Retinal pigment epithelial cell (primary cell): ENCODE results near the gene HS6ST3.

ENCODE experiments used
- DNase-seq: peaks from one replicate; pipeline ENCODE4 v3.0.0-alpha.2; 2010; ENCODE audit warnings: low read depth
- H3K4me3 ChIP-seq: 2 replicates; pipeline ENCODE4 v1.5.1; 2011; ENCODE audit warnings: mild to moderate bottlenecking, low read length, control low read depth, moderate library complexity
- CTCF ChIP-seq: conservative IDR thresholded peaks from 2 replicates; pipeline ENCODE4 v1.5.1; 2011; ENCODE audit warnings: low read depth, low read length, control low read depth, inconsistent platforms

Gene HS6ST3

GRCh38 chr13:96426167-96426566 lies 336.3 kb downstream of the HS6ST3 start:
- DNase-seq, result no peak
- no peak for TF ChIP-seq CTCF
- H3K4me3 ChIP-seq, result no peak overlapping the region

GRCh38 chr13:96428911-96429310 lies 339.0 kb downstream of the HS6ST3 start:
- TF ChIP-seq CTCF, result no peak
- H3K4me3 ChIP-seq, result no peak overlapping the region
- DNase-seq, result no peak

DNA sequence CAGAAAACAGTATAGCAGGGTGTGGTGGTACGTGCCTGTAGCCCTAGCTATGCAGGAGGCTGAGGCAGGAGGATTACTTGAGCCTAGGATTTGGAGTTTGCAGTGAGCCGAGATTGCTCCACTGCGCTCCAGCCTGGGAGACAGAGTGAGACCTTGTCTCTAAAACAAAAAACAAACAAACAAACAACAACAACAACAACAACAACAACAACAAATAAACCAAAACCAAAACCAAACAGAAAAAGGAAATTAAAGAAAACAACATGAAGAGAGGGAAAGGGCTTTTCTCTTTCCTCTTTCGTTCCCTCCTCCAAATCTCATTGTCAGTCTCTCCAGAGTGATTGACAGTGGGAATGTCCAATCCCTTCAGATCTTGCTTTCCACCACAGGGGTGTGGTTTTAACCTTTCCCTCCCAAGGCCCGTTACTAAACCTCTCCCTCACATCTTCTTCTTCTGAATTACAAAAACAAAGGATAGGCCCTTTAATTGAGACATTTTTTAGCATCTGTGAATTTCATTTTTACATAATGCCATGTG lies 341.2 kb downstream of the HS6ST3 start:
- no peak for TF ChIP-seq CTCF
- no peak overlapping the region for H3K4me3 ChIP-seq
- DNase-seq, result no peak

DNA sequence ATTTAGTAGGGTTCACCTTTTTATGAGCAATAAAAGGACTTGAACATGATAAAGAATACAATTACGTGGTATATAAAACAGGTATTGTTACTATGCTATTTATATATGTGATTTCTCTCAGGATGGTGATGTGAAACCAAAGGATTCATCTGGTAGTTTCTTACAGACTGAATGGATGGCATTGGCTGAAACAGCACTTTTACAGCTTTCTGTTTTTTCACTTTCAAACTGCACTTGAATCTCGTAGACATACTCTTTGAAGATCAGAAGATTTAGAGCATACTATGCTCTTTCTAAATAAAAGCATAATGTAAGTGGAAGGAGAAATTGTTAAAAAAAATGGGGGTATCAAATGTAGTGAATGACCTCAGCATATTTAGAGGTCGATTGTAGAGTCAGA lies 354.8 kb downstream of the HS6ST3 start:
- no peak for TF ChIP-seq CTCF
- DNase-seq, result no peak
- H3K4me3 ChIP-seq, result no peak overlapping the region

DNA sequence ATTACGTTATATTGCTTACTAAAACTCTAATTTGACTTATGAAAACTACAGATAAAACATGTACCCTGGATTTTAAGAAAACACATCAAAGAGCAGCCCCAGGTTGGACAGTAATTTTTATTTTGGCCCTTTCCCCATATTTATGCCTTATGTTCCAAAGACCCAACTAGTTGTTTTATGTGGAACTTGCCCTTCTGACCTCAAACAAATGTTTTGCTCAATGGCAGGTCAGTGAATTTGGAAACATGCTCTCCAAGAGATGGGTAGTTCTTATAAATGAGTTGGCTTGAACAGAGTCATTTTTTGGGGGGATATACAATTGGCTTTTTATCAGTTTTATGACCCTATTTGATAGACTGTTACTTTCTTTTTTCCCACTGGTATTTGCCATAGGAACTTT lies 360.0 kb downstream of the HS6ST3 start:
- no peak for DNase-seq
- H3K4me3 ChIP-seq, result no peak overlapping the region
- TF ChIP-seq CTCF, result no peak

- no peak for DNase-seq
- H3K4me3 ChIP-seq, result no peak overlapping the region
- no peak for TF ChIP-seq CTCF
Measured at GRCh38 chr13:96450326-96451020, 360.6 kb downstream of the HS6ST3 start.

DNA sequence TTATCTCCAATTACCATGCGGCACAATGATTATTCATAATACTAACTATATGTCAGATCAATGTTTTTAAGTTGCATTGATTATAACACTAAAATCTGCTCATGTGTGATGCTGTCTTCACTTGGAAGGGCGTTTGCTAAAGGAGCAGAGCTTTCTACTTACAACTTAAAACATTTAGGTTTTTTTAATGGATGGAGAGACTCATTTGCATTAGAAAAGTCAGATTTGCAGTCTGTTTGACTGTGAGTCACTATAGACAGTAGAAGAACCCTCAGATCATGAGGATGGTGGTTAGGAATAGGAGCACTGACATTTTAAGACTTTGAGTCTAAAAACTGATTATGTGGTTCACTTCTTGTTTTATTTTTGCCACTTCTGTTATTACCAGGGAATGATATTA lies 364.6 kb downstream of the HS6ST3 start:
- DNase-seq, result no peak
- TF ChIP-seq CTCF, result no peak
- H3K4me3 ChIP-seq, result no peak overlapping the region
